ENCODE measurements around the gene LGALSL.

GRCh38 chr2:64506686-64507085 lies 52.7 kb downstream of the LGALSL start:
- no peak for TF ChIP-seq CTCF (IDR thresholded peaks at IDR 0.05; ENCODE audit: low read length)
- TF ChIP-seq EZH2phosphoT487 (IDR thresholded peaks at IDR 0.05; ENCODE audit: low read length): no peak
